ENCODE measurements around the gene CRISPLD2. TPM values are rescaled to one million over a fixed set of nuclear protein-coding genes. Genes with fewer than 3 reads are reported as not detected.

Gene CRISPLD2
- total and polyA plus RNA-seq, 9 of the 15 experiments (the other 6 are each of a cell fraction or from before 2014, with no cell fraction given): 0.03 to 0.24 (median 0.04) TPM; not detected in 4

DNA sequence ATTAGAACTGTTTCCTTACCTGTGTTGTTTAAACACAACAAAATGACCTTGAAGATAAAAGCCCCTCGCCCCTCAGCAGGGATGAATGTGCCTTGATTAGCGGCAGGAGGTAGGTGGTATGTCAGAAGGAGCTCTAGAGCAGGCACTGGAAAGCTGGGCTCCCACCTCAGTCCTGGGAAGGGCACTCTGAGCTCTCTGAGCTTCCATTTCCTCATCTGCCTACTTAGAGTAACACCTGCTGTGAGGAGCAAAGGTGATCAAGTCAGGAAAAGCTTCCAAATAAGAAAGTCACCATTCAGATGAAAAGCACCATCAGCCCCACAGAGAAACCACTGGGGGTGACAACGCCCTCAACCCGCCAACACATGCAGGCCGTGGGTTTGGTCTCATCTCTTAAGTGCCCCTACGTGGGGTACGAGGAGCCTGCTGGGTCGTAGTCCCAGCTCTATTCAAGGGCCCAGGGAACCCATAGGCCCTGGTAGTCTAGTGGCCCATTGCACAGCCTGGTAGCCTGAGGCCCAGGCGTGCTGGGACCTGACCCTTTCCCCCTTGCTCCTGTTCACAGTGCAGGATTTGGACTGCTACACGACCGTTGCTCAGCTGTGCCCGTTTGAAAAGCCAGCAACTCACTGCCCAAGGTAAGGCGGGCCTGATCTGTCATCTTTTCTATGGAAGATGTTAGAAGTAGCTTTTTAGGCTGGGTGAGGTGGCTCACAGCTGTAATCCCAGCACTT lies 57.3 kb downstream of the CRISPLD2 start:
- FAIRE-seq: no peak
- Histone ChIP-seq H3K36me3 (ENCODE audit: control insufficient read depth, insufficient read depth, low read length) (no peaks in the 10 kb centered on the region), H3K27ac (ENCODE audit: extremely low read depth, low read depth, low read length) (no peak overlapping the region), H3K4me2 (ENCODE audit: insufficient read depth, low read length) (no peak overlapping the region), H4K20me1 (replicated peaks; ENCODE audit: control insufficient read depth, insufficient read depth, low read length) (no peaks in the 10 kb centered on the region), H2AFZ (ENCODE audit: low read depth, low read length) (no peak overlapping the region), H3K4me1 (replicated peaks in 1 of 2; ENCODE audit: control insufficient read depth in 2 of 2, insufficient read depth in 2 of 2, low read length in 2 of 2) (peaks cover 32 to 38% of the 10 kb centered on the region in 2 experiments), H3K9me3 (replicated peaks; ENCODE audit: control insufficient read depth, insufficient read depth, low read depth, low read length) (no peaks in the 10 kb centered on the region), H3K9me1 (ENCODE audit: control insufficient read depth, insufficient read depth, low read length) (no peaks in the 10 kb centered on the region), H3K4me3 (no peak overlapping the region), H3K27me3 (ENCODE audit: control insufficient read depth in 2 of 2, insufficient read depth in 2 of 2, low read length in 2 of 2) (no peaks in the 10 kb centered on the region), H3K79me2 (ENCODE audit: control insufficient read depth, insufficient read depth, low read length) (no peaks in the 10 kb centered on the region), H3K9ac (ENCODE audit: insufficient read depth in 1 of 2, low read depth in 2 of 2, low read length in 2 of 2) (no peak overlapping the region)
- TF ChIP-seq ZNF232 (CRISPR knock-in tag; IDR thresholded peaks at IDR 0.05) (peak; percentile 95), ADNP (tag; IDR thresholded peaks at IDR 0.05) (peak; percentile 44; the same call in 1 of the 2 replicates), ZNF561 (CRISPR knock-in tag; conservative IDR thresholded peaks at IDR 0.05) (no peak), HDAC2 (IDR thresholded peaks at IDR 0.05) (0 out of 2 replicates have a peak, but pooled peaks have one; percentile 34), RBM25 (IDR thresholded peaks at IDR 0.05; ENCODE audit: low read depth, low read length, severe bottlenecking) (peak; percentile 40), CXXC5 (CRISPR knock-in tag; IDR thresholded peaks at IDR 0.05) (no peak), LEF1 (IDR thresholded peaks at IDR 0.05) (no peak), BCOR (IDR thresholded peaks at IDR 0.05) (peak; percentile 78), KDM1A (IDR thresholded peaks at IDR 0.05) (peak in 1 of 2 experiments; percentile 58; a peak in 2 of 4 replicates), RCOR1 (IDR thresholded peaks at IDR 0.05; ENCODE audit: borderline replicate concordance in 1 of 2, low read depth in 2 of 2, low read length in 2 of 2) (0 out of 4 replicates have a peak, but pooled peaks of 1 of the 2 experiments have one; percentile 26)
- TF ChIP-seq, protein P1, sequence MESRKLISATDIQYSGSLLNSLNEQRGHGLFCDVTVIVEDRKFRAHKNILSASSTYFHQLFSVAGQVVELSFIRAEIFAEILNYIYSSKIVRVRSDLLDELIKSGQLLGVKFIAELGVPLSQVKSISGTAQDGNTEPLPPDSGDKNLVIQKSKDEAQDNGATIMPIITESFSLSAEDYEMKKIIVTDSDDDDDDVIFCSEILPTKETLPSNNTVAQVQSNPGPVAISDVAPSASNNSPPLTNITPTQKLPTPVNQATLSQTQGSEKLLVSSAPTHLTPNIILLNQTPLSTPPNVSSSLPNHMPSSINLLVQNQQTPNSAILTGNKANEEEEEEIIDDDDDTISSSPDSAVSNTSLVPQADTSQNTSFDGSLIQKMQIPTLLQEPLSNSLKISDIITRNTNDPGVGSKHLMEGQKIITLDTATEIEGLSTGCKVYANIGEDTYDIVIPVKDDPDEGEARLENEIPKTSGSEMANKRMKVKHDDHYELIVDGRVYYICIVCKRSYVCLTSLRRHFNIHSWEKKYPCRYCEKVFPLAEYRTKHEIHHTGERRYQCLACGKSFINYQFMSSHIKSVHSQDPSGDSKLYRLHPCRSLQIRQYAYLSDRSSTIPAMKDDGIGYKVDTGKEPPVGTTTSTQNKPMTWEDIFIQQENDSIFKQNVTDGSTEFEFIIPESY (CRISPR knock-in tag; IDR thresholded peaks at IDR 0.05): peak; percentile 81
- TF ChIP-seq, protein P2, sequence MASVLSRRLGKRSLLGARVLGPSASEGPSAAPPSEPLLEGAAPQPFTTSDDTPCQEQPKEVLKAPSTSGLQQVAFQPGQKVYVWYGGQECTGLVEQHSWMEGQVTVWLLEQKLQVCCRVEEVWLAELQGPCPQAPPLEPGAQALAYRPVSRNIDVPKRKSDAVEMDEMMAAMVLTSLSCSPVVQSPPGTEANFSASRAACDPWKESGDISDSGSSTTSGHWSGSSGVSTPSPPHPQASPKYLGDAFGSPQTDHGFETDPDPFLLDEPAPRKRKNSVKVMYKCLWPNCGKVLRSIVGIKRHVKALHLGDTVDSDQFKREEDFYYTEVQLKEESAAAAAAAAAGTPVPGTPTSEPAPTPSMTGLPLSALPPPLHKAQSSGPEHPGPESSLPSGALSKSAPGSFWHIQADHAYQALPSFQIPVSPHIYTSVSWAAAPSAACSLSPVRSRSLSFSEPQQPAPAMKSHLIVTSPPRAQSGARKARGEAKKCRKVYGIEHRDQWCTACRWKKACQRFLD (CRISPR knock-in tag; IDR thresholded peaks at IDR 0.05): no peak
- TF ChIP-seq, protein P3, sequence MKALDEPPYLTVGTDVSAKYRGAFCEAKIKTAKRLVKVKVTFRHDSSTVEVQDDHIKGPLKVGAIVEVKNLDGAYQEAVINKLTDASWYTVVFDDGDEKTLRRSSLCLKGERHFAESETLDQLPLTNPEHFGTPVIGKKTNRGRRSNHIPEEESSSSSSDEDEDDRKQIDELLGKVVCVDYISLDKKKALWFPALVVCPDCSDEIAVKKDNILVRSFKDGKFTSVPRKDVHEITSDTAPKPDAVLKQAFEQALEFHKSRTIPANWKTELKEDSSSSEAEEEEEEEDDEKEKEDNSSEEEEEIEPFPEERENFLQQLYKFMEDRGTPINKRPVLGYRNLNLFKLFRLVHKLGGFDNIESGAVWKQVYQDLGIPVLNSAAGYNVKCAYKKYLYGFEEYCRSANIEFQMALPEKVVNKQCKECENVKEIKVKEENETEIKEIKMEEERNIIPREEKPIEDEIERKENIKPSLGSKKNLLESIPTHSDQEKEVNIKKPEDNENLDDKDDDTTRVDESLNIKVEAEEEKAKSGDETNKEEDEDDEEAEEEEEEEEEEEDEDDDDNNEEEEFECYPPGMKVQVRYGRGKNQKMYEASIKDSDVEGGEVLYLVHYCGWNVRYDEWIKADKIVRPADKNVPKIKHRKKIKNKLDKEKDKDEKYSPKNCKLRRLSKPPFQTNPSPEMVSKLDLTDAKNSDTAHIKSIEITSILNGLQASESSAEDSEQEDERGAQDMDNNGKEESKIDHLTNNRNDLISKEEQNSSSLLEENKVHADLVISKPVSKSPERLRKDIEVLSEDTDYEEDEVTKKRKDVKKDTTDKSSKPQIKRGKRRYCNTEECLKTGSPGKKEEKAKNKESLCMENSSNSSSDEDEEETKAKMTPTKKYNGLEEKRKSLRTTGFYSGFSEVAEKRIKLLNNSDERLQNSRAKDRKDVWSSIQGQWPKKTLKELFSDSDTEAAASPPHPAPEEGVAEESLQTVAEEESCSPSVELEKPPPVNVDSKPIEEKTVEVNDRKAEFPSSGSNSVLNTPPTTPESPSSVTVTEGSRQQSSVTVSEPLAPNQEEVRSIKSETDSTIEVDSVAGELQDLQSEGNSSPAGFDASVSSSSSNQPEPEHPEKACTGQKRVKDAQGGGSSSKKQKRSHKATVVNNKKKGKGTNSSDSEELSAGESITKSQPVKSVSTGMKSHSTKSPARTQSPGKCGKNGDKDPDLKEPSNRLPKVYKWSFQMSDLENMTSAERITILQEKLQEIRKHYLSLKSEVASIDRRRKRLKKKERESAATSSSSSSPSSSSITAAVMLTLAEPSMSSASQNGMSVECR (CRISPR knock-in tag; IDR thresholded peaks at IDR 0.05): 0 out of 2 replicates have a peak, but pooled peaks have one; percentile 11
- DNase-seq (ENCODE audit: extremely low read depth in 1 of 4, low spot score in 3 of 4): no peak
- no peak for ATAC-seq
- 75% methylated on average over 13 of the region's 13 CpGs for WGBS (ENCODE audit: insufficient coverage, low coverage, missing lambda C conversion rate)
- in situ Hi-C loops (cut with MboI) (no loop called here), intact Hi-C loops (cut with micrococcal nuclease) (no loop called here)
- CTCF ChIA-PET (ENCODE audit: low intra/inter-chr PET ratio): interaction anchor here (0.6 kb wide), 1 partner anchor 13 kb away, joined by 3 read pairs; no protein-coding TSS in a partner anchor
- POLR2A ChIA-PET: interaction anchor here (1.4 to 1.8 kb wide), 2 partner anchors 9 to 23 kb away, joined by 4 to 5 read pairs; no protein-coding TSS in a partner anchor
- no TSS peak for BruUV-seq (replicated peaks)
